SK-N-SH (cell line): ENCODE results near the gene TTYH3.

Experiments
- CTCF ChIP-seq: fragments of 200-600 bp; sonication (generic); IDR thresholded peaks from 2 replicates; pipeline ENCODE4 v1.6.1; 2017; ENCODE audit warnings: antibody characterized with exemption, mild to moderate bottlenecking, moderate library complexity
- EP300 ChIP-seq, 2 experiments: IDR thresholded peaks; 2 replicates each; pipeline versions ENCODE4 v1.4.0 to v1.6.1; 2012; ENCODE audit warnings: borderline replicate concordance in 1 of 2, low read depth in 1 of 2, low read length in 1 of 2
- FOXJ3 ChIP-seq: sonication (generic); formaldehyde crosslinking; IDR thresholded peaks from 2 replicates; pipeline ENCODE4 v1.5.1; 2020; ENCODE audit warnings: mild to moderate bottlenecking, missing genetic modification reagents
- FOXM1 ChIP-seq: IDR thresholded peaks from 2 replicates; pipeline ENCODE4 v1.4.0; 2012; ENCODE audit warnings: low read depth, mild to moderate bottlenecking
- JUND ChIP-seq: IDR thresholded peaks from 2 replicates; pipeline ENCODE4 v1.4.0; 2012
- MEF2A ChIP-seq: IDR thresholded peaks from 2 replicates; pipeline ENCODE4 v1.4.0; 2012; ENCODE audit warnings: low read depth, borderline replicate concordance
- MXI1 ChIP-seq: IDR thresholded peaks from 2 replicates; pipeline ENCODE4 v1.6.1; 2012; ENCODE audit warnings: mild to moderate bottlenecking, low read depth, low read length, improper control_type of control experiment
- POLR2AphosphoS5 ChIP-seq: IDR thresholded peaks from 2 replicates; pipeline ENCODE4 v1.6.1; 2012; ENCODE audit warnings: low read depth, low read length

GRCh38 chr7:2665359-2665791, 33.6 kb downstream of the TTYH3 start:
- TF ChIP-seq EP300 (IDR thresholded peaks at IDR 0.05; ENCODE audit: borderline replicate concordance in 1 of 2, low read depth in 1 of 2, low read length in 1 of 2) (no peak), POLR2AphosphoS5 (peak; percentile 10; the same call in 1 of the 2 replicates), CTCF (no peak), MXI1 (no peak), JUND (no peak), MEF2A (no peak), FOXM1 (no peak), FOXJ3 (CRISPR knock-in tag) (no peak)
